Esophagus squamous epithelium (tissue), 5 donors: ENCODE results near the gene IFRD2. TPM values are rescaled to one million over a fixed set of nuclear protein-coding genes. Genes with fewer than 3 reads are reported as not detected.

Experiments
- DNase-seq: peaks from one replicate; lab custom pipeline; 2025; lab: John Stamatoyannopoulos, UW
- H3K27ac ChIP-seq, 4 donors: fragments of 200-600 bp; sonication (generic); one replicate each; pipeline ENCODE4 v1.5.1; 2016 to 2019; ENCODE audit warnings: mild to moderate bottlenecking in 1 of 4
- H3K27me3 ChIP-seq, 4 donors: fragments of 200-600 bp; sonication (generic); 1 replicate in 3 of 4; 2 replicates in 1 of 4; pipeline versions ENCODE4 v1.5.1 to v1.6.0; 2017 to 2021; ENCODE audit warnings: antibody characterized with exemption in 1 of 4
- H3K36me3 ChIP-seq, 3 donors: fragments of 200-600 bp; sonication (generic); one replicate each; pipeline ENCODE4 v1.5.1; 2016 to 2019
- H3K4me1 ChIP-seq, 3 donors: fragments of 200-600 bp; sonication (generic); one replicate each; pipeline ENCODE4 v1.5.1; 2017 to 2019
- H3K4me3 ChIP-seq, 4 donors: fragments of 200-600 bp; sonication (generic); 1 replicate in 3 of 4; 2 replicates in 1 of 4; pipeline ENCODE4 v1.5.1; 2016 to 2019; ENCODE audit warnings: mild to moderate bottlenecking in 2 of 4, moderate library complexity in 1 of 4
- H3K9me3 ChIP-seq, 3 donors: fragments of 200-600 bp; sonication (generic); one replicate each; pipeline ENCODE4 v1.5.1; 2016 to 2019
- POLR2A ChIP-seq, 4 donors: fragments of 450-650 bp; IDR thresholded peaks; one replicate each; pipeline ENCODE4 v1.6.1; 2017; ENCODE audit warnings: antibody characterized with exemption in 4 of 4, mild to moderate bottlenecking in 4 of 4, moderate library complexity in 3 of 4
- WGBS, 2 donors: methylation state at CpG; one replicate each; pipeline ENCODE4 v1.1.5; 2018; 5-methylcytosine and 5-hydroxymethylcytosine counted together
- intact Hi-C: fragments of 100-400 bp; cut with DNase I; formaldehyde crosslinking; loops from one replicate; pipeline ENCODE4 v1.15.0; 2022
- total RNA-seq, 4 donors: library from RNA; depleted of rRNA; stranded (reverse); fragments of >200 nt; gene quantifications; one replicate each; pipeline ENCODE4 v1.1.0, GENCODE V29; 2016
- TF ChIP-seq, protein P1 (sequence below), 6 experiments: fragments of 450-650 bp in 4 of 6; fragments of 200-600 bp in 2 of 6; sonication (generic) in 2 of 6; IDR thresholded peaks; one replicate each; pipeline ENCODE4 v1.5.1; 2016 to 2019; ENCODE audit warnings: antibody characterized with exemption in 6 of 6, mild to moderate bottlenecking in 4 of 6, moderate library complexity in 4 of 6
- donor health status: DM: yes; HTN: yes; CAD: no.

IFRD2 gene
- total RNA-seq, 4 donors from 2014 or later: 49.0 to 100 (median 72.9) TPM

DNA sequence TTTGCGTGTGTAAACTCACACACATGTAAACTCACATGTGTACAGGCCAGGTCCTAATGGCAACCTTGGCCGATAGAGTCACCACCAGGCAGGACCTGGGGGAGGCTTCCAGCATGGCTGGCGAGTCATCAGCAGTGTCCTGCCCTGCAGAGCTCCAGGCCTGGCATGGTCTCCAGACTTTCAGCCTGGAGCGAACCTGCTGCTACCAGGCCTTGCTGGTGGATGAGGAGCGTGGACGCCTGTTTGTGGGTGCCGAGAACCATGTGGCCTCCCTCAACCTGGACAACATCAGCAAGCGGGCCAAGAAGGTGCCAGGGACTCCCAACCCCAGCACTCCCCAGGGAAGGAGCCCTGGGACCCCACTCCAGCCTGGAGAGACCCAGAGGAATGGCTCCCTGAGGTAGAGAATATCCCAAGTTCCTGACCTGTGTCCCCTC lies 22.2 kb downstream of the IFRD2 start:
- Histone ChIP-seq H3K27ac (peak overlapping the region; percentile 50 to 90 (median 84)), H3K4me3 (peak overlapping the region in 3 of 4 donors; percentile 16 to 59 (median 31)), H3K27me3 (peaks cover 0 to 18% (median 2%) of the 10 kb centered on the region in 4 donors), H3K4me1 (peaks cover 22 to 95% (median 67%) of the 10 kb centered on the region in 3 donors), H3K9me3 (no peaks in the 10 kb centered on the region), H3K36me3 (no peaks in the 10 kb centered on the region)
- no peak for TF ChIP-seq POLR2A (IDR thresholded peaks at IDR 0.05)
- TF ChIP-seq, protein P1, sequence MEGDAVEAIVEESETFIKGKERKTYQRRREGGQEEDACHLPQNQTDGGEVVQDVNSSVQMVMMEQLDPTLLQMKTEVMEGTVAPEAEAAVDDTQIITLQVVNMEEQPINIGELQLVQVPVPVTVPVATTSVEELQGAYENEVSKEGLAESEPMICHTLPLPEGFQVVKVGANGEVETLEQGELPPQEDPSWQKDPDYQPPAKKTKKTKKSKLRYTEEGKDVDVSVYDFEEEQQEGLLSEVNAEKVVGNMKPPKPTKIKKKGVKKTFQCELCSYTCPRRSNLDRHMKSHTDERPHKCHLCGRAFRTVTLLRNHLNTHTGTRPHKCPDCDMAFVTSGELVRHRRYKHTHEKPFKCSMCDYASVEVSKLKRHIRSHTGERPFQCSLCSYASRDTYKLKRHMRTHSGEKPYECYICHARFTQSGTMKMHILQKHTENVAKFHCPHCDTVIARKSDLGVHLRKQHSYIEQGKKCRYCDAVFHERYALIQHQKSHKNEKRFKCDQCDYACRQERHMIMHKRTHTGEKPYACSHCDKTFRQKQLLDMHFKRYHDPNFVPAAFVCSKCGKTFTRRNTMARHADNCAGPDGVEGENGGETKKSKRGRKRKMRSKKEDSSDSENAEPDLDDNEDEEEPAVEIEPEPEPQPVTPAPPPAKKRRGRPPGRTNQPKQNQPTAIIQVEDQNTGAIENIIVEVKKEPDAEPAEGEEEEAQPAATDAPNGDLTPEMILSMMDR (IDR thresholded peaks at IDR 0.05): no peak
- intact Hi-C loops: loop anchor here (5.0 to 10.0 kb wide), 2 partner anchors 55 to 78 kb away; partner anchors contain the start of genes GNAT1, HYAL2 and TUSC2
- WGBS, 2 donors: 80 to 92% methylated on average over 1 to 5 of the region's 8 CpGs
- no peak for DNase-seq

DNA sequence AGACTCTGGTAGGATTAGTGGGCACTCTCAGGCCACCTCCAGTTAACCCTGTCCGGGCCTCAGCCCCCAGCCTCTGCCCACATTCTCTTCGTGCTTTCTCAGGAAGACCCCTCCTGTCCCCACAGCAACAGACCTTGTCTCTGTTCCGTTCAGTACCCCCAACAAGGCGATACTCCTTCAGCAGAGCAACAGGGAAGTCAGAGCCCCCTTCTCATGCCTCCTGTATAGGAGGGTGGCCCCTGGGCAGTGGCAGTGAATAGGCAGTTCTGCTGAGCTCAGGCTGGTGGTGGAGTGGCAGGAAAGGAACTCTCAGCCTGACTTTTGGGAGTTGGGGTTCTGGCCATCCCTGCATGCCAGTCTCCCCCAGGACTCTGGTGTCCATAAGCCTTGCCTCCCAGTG lies 22.8 kb downstream of the IFRD2 start:
- Histone ChIP-seq H3K27ac (peak overlapping the region; percentile 50 to 90 (median 84)), H3K9me3 (no peaks in the 10 kb centered on the region), H3K4me1 (peaks cover 22 to 95% (median 69%) of the 10 kb centered on the region in 3 donors), H3K36me3 (no peaks in the 10 kb centered on the region), H3K4me3 (peak overlapping the region in 3 of 4 donors; percentile 16 to 59 (median 31)), H3K27me3 (peaks cover 0 to 13% (median 2%) of the 10 kb centered on the region in 4 donors)
- 43 to 45% methylated on average over 3 to 4 of the region's 4 CpGs for WGBS, 2 donors
- TF ChIP-seq, protein P1 (IDR thresholded peaks at IDR 0.05): no peak
- no peak for TF ChIP-seq POLR2A (IDR thresholded peaks at IDR 0.05)
- intact Hi-C loops: no loop called here
- no peak for DNase-seq

DNA sequence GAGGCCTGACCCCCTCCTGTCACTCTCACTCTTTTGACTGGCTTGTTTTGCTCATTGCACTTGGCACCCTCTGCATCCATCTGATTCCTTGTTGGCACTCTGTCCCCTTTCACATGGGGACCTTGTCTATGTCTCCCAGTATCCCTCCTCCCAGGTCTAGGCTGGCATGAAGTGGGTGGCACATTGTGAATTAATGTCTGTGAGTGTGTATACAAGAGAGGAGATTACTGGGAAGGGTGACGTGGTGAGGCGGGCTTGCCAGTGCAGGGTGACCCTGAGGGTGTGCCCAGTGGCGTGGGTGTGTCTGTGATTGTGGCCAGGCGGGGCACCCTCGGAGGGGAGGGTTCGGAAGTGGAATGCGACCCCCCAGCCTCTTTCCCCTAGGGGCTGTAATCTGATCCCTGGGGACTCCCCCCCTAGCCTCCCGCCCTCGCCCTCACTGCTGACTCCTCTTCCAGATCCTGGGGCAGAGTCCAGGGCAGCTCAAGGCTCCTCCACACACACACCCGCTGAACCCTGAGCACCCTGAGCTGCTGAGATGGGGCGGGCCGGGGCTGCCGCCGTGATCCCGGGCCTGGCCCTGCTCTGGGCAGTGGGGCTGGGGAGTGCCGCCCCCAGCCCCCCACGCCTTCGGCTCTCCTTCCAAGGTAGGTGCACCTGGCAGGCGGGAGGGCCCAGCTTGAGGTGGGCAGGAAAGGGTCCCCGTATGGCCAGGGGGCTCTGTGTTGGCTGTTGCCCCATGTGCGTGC lies 23.4 kb downstream of the IFRD2 start, which contains the start of gene SEMA3B:
TSS of gene SEMA3B (plus strand) at position 445 of the 749 bp plus-strand sequence. CDS start at position 539, 94 bp downstream.
- H3K36me3 ChIP-seq: no peaks in the 10 kb centered on the region
- WGBS, 2 donors: 6% methylated on average over 6 of the region's 21 CpGs; no CpG with 5 or more reads in 1 of the 2 donors
- H3K9me3 ChIP-seq: no peaks in the 10 kb centered on the region
- peak within 1 kb of the TSS; percentile 67 to 90 (median 88) for H3K27ac ChIP-seq
- peaks cover 0 to 7% (median 2%) of the 10 kb centered on the region in 4 donors for H3K27me3 ChIP-seq
- intact Hi-C loops: no loop called here
- H3K4me3 ChIP-seq: peak within 1 kb of the TSS in 3 of 4 donors; percentile 38 to 59 (median 39)
- TF ChIP-seq, protein P1 (IDR thresholded peaks at IDR 0.05): no peak
- peak in 1 of 4 donors; percentile 23 for TF ChIP-seq POLR2A (IDR thresholded peaks at IDR 0.05)
- H3K4me1 ChIP-seq: peaks cover 22 to 95% (median 69%) of the 10 kb centered on the region in 3 donors
- no peak for DNase-seq

DNA sequence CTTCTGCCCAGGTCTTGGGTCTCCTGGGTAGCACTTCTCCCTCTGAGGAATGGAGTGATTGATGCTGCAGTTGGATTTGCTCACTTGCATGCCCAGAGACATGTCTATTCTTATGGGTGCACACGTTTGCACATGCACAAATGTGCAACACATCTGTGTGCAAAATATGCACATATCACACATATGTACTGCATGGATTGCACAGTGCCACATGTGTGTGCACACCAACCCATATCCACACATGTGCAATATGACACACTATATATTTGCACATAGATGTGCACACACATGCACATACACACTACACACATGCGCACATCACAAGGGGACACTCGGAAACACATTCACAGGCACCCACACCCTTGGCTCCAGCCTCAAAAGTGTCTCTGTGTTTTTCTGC lies 24.0 kb downstream of the IFRD2 start:
- Histone ChIP-seq H3K36me3 (no peaks in the 10 kb centered on the region), H3K27me3 (peaks cover 0 to 1% (median 0%) of the 10 kb centered on the region in 4 donors), H3K4me1 (peaks cover 18 to 95% (median 64%) of the 10 kb centered on the region in 3 donors), H3K27ac (peak overlapping the region; percentile 67 to 90 (median 88)), H3K4me3 (peak overlapping the region in 3 of 4 donors; percentile 38 to 59 (median 39)), H3K9me3 (no peaks in the 10 kb centered on the region)
- 3 to 44% methylated on average over 2 to 3 of the region's 3 CpGs for WGBS, 2 donors
- TF ChIP-seq POLR2A (IDR thresholded peaks at IDR 0.05): no peak
- TF ChIP-seq, protein P1 (IDR thresholded peaks at IDR 0.05): no peak
- DNase-seq: no peak
- intact Hi-C loops: no loop called here
